Measurements from ENCODE around the gene DAPK2. TPM values are rescaled to one million over a fixed set of nuclear protein-coding genes. Genes with fewer than 3 reads are reported as not detected.

DAPK2 gene
- total and polyA plus RNA-seq, 2 donors (not counting 1 experiment from before 2014, with no cell fraction given), result 14.4 to 21.4 TPM

GRCh38 chr15:63908281-63908680, 138.0 kb downstream of the DAPK2 start:
- Histone ChIP-seq H2AFZ (ENCODE audit: low read length) (no peak overlapping the region), H3K9ac (ENCODE audit: insufficient read depth, low read length) (no peak overlapping the region), H3K79me2 (ENCODE audit: control insufficient read depth, insufficient read depth, low read length) (no peaks in the 10 kb centered on the region), H3K36me3 (ENCODE audit: control insufficient read depth, insufficient read depth, low read length) (no peaks in the 10 kb centered on the region), H3K9me3 (ENCODE audit: control insufficient read depth, insufficient read depth, low read depth, low read length) (no peaks in the 10 kb centered on the region), H3K27me3 (ENCODE audit: control insufficient read depth, insufficient read depth, low read length) (no peaks in the 10 kb centered on the region), H3K4me1 (ENCODE audit: control insufficient read depth, extremely low read depth, insufficient read depth, low read length) (peaks cover 10% of the 10 kb centered on the region), H4K20me1 (ENCODE audit: control insufficient read depth, extremely low read depth, insufficient read depth, low read length) (no peaks in the 10 kb centered on the region), H3K4me3 (replicated peaks in 1 of 4; ENCODE audit: control extremely low read depth in 1 of 4, insufficient read depth in 1 of 4, low read depth in 3 of 4, low read length in 4 of 4) (no peak overlapping the region), H3K27ac (ENCODE audit: insufficient read depth, low read length) (no peak overlapping the region), H3K4me2 (ENCODE audit: extremely low read depth, insufficient read depth, low read length) (no peak overlapping the region)
- DNase-seq (ENCODE audit: low read depth in 2 of 2), result no peak
- TF ChIP-seq, protein P1, sequence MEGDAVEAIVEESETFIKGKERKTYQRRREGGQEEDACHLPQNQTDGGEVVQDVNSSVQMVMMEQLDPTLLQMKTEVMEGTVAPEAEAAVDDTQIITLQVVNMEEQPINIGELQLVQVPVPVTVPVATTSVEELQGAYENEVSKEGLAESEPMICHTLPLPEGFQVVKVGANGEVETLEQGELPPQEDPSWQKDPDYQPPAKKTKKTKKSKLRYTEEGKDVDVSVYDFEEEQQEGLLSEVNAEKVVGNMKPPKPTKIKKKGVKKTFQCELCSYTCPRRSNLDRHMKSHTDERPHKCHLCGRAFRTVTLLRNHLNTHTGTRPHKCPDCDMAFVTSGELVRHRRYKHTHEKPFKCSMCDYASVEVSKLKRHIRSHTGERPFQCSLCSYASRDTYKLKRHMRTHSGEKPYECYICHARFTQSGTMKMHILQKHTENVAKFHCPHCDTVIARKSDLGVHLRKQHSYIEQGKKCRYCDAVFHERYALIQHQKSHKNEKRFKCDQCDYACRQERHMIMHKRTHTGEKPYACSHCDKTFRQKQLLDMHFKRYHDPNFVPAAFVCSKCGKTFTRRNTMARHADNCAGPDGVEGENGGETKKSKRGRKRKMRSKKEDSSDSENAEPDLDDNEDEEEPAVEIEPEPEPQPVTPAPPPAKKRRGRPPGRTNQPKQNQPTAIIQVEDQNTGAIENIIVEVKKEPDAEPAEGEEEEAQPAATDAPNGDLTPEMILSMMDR (conservative IDR thresholded peaks at IDR 0.05 in 1 of 2, IDR thresholded peaks at IDR 0.05 in 1 of 2; ENCODE audit: low read depth in 1 of 2, low read length in 2 of 2), result no peak
- no peak for TF ChIP-seq EZH2 (IDR thresholded peaks at IDR 0.05; ENCODE audit: low read length, missing control alignments)

- H3K9ac ChIP-seq (ENCODE audit: insufficient read depth, low read length), result no peak overlapping the region
- H3K4me1 ChIP-seq (ENCODE audit: control insufficient read depth, extremely low read depth, insufficient read depth, low read length), result peaks cover 10% of the 10 kb centered on the region
- H3K27ac ChIP-seq (ENCODE audit: insufficient read depth, low read length), result no peak overlapping the region
- H3K36me3 ChIP-seq (ENCODE audit: control insufficient read depth, insufficient read depth, low read length), result no peaks in the 10 kb centered on the region
- no peaks in the 10 kb centered on the region for H3K27me3 ChIP-seq (ENCODE audit: control insufficient read depth, insufficient read depth, low read length)
- no peak overlapping the region for H2AFZ ChIP-seq (ENCODE audit: low read length)
- H3K4me2 ChIP-seq (ENCODE audit: extremely low read depth, insufficient read depth, low read length), result no peak overlapping the region
- no peak for DNase-seq (ENCODE audit: low read depth in 2 of 2)
- no peak overlapping the region for H3K4me3 ChIP-seq (replicated peaks in 1 of 4; ENCODE audit: control extremely low read depth in 1 of 4, insufficient read depth in 1 of 4, low read depth in 3 of 4, low read length in 4 of 4)
- no peaks in the 10 kb centered on the region for H4K20me1 ChIP-seq (ENCODE audit: control insufficient read depth, extremely low read depth, insufficient read depth, low read length)
- no peaks in the 10 kb centered on the region for H3K79me2 ChIP-seq (ENCODE audit: control insufficient read depth, insufficient read depth, low read length)
- H3K9me3 ChIP-seq (ENCODE audit: control insufficient read depth, insufficient read depth, low read depth, low read length), result no peaks in the 10 kb centered on the region
- no peak for TF ChIP-seq EZH2 (IDR thresholded peaks at IDR 0.05; ENCODE audit: low read length, missing control alignments)
- TF ChIP-seq, protein P1 (conservative IDR thresholded peaks at IDR 0.05 in 1 of 2, IDR thresholded peaks at IDR 0.05 in 1 of 2; ENCODE audit: low read depth in 1 of 2, low read length in 2 of 2), result no peak
Measured at GRCh38 chr15:63907521-63907920, 138.8 kb downstream of the DAPK2 start.

DNA sequence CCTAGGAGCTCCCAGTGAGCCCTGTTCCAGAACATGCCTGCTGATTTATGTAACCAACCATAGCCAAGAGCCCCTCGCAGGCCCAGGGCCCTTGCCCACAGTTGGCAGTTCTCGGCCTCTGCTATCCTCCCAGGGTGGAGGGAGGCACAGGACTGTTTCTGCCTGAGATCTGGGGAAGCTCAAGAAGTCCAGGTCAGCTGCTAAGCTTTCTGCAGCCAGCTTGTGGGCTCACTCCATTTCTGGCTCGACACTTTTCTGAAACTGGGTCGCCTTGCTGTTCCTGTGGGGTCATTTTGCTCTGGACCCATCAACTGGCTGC, 140.1 kb downstream of the DAPK2 start:
- H3K79me2 ChIP-seq (ENCODE audit: control insufficient read depth, insufficient read depth, low read length), result no peaks in the 10 kb centered on the region
- no peaks in the 10 kb centered on the region for H3K9me3 ChIP-seq (ENCODE audit: control insufficient read depth, insufficient read depth, low read depth, low read length)
- no peak overlapping the region for H3K4me3 ChIP-seq (replicated peaks in 1 of 4; ENCODE audit: control extremely low read depth in 1 of 4, insufficient read depth in 1 of 4, low read depth in 3 of 4, low read length in 4 of 4)
- no peak overlapping the region for H2AFZ ChIP-seq (ENCODE audit: low read length)
- no peaks in the 10 kb centered on the region for H3K27me3 ChIP-seq (ENCODE audit: control insufficient read depth, insufficient read depth, low read length)
- no peak overlapping the region for H3K27ac ChIP-seq (ENCODE audit: insufficient read depth, low read length)
- H3K36me3 ChIP-seq (ENCODE audit: control insufficient read depth, insufficient read depth, low read length), result no peaks in the 10 kb centered on the region
- DNase-seq (ENCODE audit: low read depth in 2 of 2), result no peak
- peaks cover 10% of the 10 kb centered on the region for H3K4me1 ChIP-seq (ENCODE audit: control insufficient read depth, extremely low read depth, insufficient read depth, low read length)
- H4K20me1 ChIP-seq (ENCODE audit: control insufficient read depth, extremely low read depth, insufficient read depth, low read length), result no peaks in the 10 kb centered on the region
- TF ChIP-seq EZH2 (IDR thresholded peaks at IDR 0.05; ENCODE audit: low read length, missing control alignments), result no peak
- TF ChIP-seq, protein P1 (conservative IDR thresholded peaks at IDR 0.05 in 1 of 2, IDR thresholded peaks at IDR 0.05 in 1 of 2; ENCODE audit: low read depth in 1 of 2, low read length in 2 of 2), result no peak
- H3K4me2 ChIP-seq (ENCODE audit: extremely low read depth, insufficient read depth, low read length), result no peak overlapping the region
- no peak overlapping the region for H3K9ac ChIP-seq (ENCODE audit: insufficient read depth, low read length)

Data from fibroblast of lung (primary cell).